ENCODE results near the gene PACSIN2.

Gene PACSIN2

GRCh38 chr22:42901790-42902508 lies 113.0 kb downstream of the PACSIN2 start:
- DNase-seq, result no peak

GRCh38 chr22:42897960-42898359 lies 117.0 kb downstream of the PACSIN2 start:
- DNase-seq, result no peak

- no peak for DNase-seq
These were observed 119.4 kb downstream of the PACSIN2 start for GRCh38 chr22:42895541-42895981.

- no peak for DNase-seq
These were observed 119.9 kb downstream of the PACSIN2 start for GRCh38 chr22:42895087-42895486.

GRCh38 chr22:42893371-42894150 lies 121.4 kb downstream of the PACSIN2 start:
- no peak for DNase-seq

GRCh38 chr22:42892571-42893316 lies 122.2 kb downstream of the PACSIN2 start:
- DNase-seq, result no peak

GRCh38 chr22:42892156-42892555 lies 122.8 kb downstream of the PACSIN2 start:
- no peak for DNase-seq

- no peak for DNase-seq
These were observed 123.3 kb downstream of the PACSIN2 start for GRCh38 chr22:42891696-42892095.

- DNase-seq, result no peak
These were observed 123.9 kb downstream of the PACSIN2 start for GRCh38 chr22:42891008-42891407.

- DNase-seq, result no peak
These were observed 125.6 kb downstream of the PACSIN2 start for GRCh38 chr22:42889304-42889703.

- DNase-seq, result no peak
These were observed 127.1 kb downstream of the PACSIN2 start for GRCh38 chr22:42887523-42888507.

GRCh38 chr22:42887120-42887519 lies 127.8 kb downstream of the PACSIN2 start:
- DNase-seq, result no peak

GRCh38 chr22:42885446-42885845 lies 129.5 kb downstream of the PACSIN2 start:
- DNase-seq, result no peak

GRCh38 chr22:42884616-42885375 lies 130.2 kb downstream of the PACSIN2 start:
- no peak for DNase-seq

GRCh38 chr22:42883970-42884369 lies 131.0 kb downstream of the PACSIN2 start:
- no peak for DNase-seq

- DNase-seq, result no peak
These were observed 131.8 kb downstream of the PACSIN2 start for GRCh38 chr22:42883121-42883520.

- no peak for DNase-seq
These were observed 132.8 kb downstream of the PACSIN2 start for GRCh38 chr22:42881982-42882656.

GRCh38 chr22:42881298-42881697 lies 133.7 kb downstream of the PACSIN2 start:
- DNase-seq, result no peak

- no peak for DNase-seq
These were observed 134.1 kb downstream of the PACSIN2 start for GRCh38 chr22:42880815-42881214.

GRCh38 chr22:42879371-42880021 lies 135.5 kb downstream of the PACSIN2 start:
- no peak for DNase-seq
